B cell (primary cell): ENCODE measurements around the gene GPR15LG. TPM values are rescaled to one million over a fixed set of nuclear protein-coding genes. Genes with fewer than 3 reads are reported as not detected.

Experiments used
- ATAC-seq: fragments of 200-7000 bp; cut with Tn5 transposase; one replicate; pipeline ENCODE4 v1.10.0; 2021; ENCODE audit warnings: low read depth, mild to moderate bottlenecking, moderate number of reproducible peaks, moderate library complexity
- CTCF ChIA-PET: fragments of 350-600 bp; sonication (Branson Sonifier 250); formaldehyde crosslinking; loops from one replicate; lab custom pipeline; 2021; ENCODE audit warnings: antibody characterized with exemption, inconsistent platforms; lab: Charles Lee
- POLR2A ChIA-PET: fragments of 350-600 bp; sonication (Branson Sonifier 250); formaldehyde crosslinking; loops from one replicate; lab custom pipeline; 2021; ENCODE audit warnings: antibody characterized with exemption; lab: Charles Lee
- DNase-seq: peaks from one replicate; pipeline ENCODE4 v3.0.0; 2013
- H2AFZ ChIP-seq: 2 replicates; pipeline ENCODE4 v1.6.1; 2012; ENCODE audit warnings: mild to moderate bottlenecking, low read depth, low read length; ENCODE audit not compliant: insufficient read depth, poor library complexity, severe bottlenecking
- H3K27ac ChIP-seq, 2 donors: 1 replicate in 1 of 2; 2 replicates in 1 of 2; pipeline ENCODE4 v1.5.1; 2012 to 2013; ENCODE audit warnings: low read length in 2 of 2, mild to moderate bottlenecking in 2 of 2, moderate library complexity in 1 of 2
- H3K27me3 ChIP-seq, 4 experiments: fragments of 200-600 bp in 1 of 4; sonication (generic) in 1 of 4; replicated peaks in 1 of 4; 1 replicate in 2 of 4; 2 replicates in 2 of 4; pipeline versions ENCODE4 v1.6.1 to v1.7.0; 2013 to 2016; ENCODE audit warnings: low read length in 3 of 4, mild to moderate bottlenecking in 2 of 4, mixed read lengths in 1 of 4, moderate library complexity in 1 of 4; ENCODE audit not compliant: insufficient read depth in 4 of 4, control insufficient read depth in 3 of 4; ENCODE audit errors: control extremely low read depth in 1 of 4
- H3K36me3 ChIP-seq, 2 experiments: replicated peaks in 1 of 2; 1 replicate in 1 of 2; 2 replicates in 1 of 2; pipeline versions ENCODE4 v1.6.1 to v1.7.1; 2013; ENCODE audit warnings: low read length in 1 of 2; ENCODE audit not compliant: insufficient read depth in 2 of 2, control insufficient read depth in 1 of 2; ENCODE audit errors: control extremely low read depth in 1 of 2, extremely low read depth in 1 of 2
- H3K4me1 ChIP-seq, 2 donors: fragments of 200-600 bp in 1 of 2; sonication (generic) in 1 of 2; 1 replicate in 1 of 2; 2 replicates in 1 of 2; pipeline versions ENCODE4 v1.5.1 to v1.6.1; 2013 to 2017; ENCODE audit warnings: low read length in 2 of 2; ENCODE audit not compliant: control insufficient read depth in 2 of 2, insufficient read depth in 2 of 2
- H3K4me2 ChIP-seq: replicated peaks from 2 replicates; pipeline ENCODE3; 2012; ENCODE audit warnings: mild to moderate bottlenecking, low read depth, low read length; ENCODE audit not compliant: poor library complexity, severe bottlenecking
- H3K4me3 ChIP-seq, 5 experiments: fragments of 200-600 bp in 1 of 5; sonication (generic) in 1 of 5; 1 replicate in 3 of 5; 2 replicates in 2 of 5; pipeline versions ENCODE4 v1.5.1 to v1.7.0; 2011 to 2016; ENCODE audit warnings: low read length in 4 of 5, mild to moderate bottlenecking in 4 of 5, low read depth in 2 of 5, control low read depth in 1 of 5, moderate library complexity in 1 of 5; ENCODE audit not compliant: insufficient read depth in 1 of 5; ENCODE audit errors: control extremely low read depth in 1 of 5, extremely low read depth in 1 of 5
- H3K79me2 ChIP-seq: fragments of 200-600 bp; sonication (generic); one replicate; pipeline ENCODE4 v1.6.0; 2016; ENCODE audit warnings: low read length; ENCODE audit not compliant: control insufficient read depth, insufficient read depth
- H3K9ac ChIP-seq: fragments of 200-600 bp; sonication (generic); 2 replicates; pipeline ENCODE4 v1.6.1; 2017; ENCODE audit warnings: mild to moderate bottlenecking, low read length, moderate library complexity
- H3K9me3 ChIP-seq, 3 donors: one replicate each; pipeline versions ENCODE4 v1.6.1 to v1.7.1; 2013; ENCODE audit warnings: low read length in 2 of 3; ENCODE audit not compliant: control insufficient read depth in 2 of 3, insufficient read depth in 1 of 3; ENCODE audit errors: control extremely low read depth in 1 of 3
- H4K20me1 ChIP-seq: 2 replicates; pipeline ENCODE4 v1.6.0; 2012; ENCODE audit warnings: mild to moderate bottlenecking, low read length; ENCODE audit not compliant: insufficient read depth, control insufficient read depth, poor library complexity, severe bottlenecking
- H3K27ac Mint-ChIP-seq: one replicate; pipeline ENCODE4 v1.8.0; 2021; ENCODE audit warnings: mixed read lengths
- H3K27me3 Mint-ChIP-seq: one replicate; pipeline ENCODE4 v1.8.0; 2021; ENCODE audit warnings: mixed read lengths
- H3K4me1 Mint-ChIP-seq: one replicate; pipeline ENCODE4 v1.8.0; 2021; ENCODE audit warnings: mixed read lengths
- H3K4me3 Mint-ChIP-seq: one replicate; pipeline ENCODE4 v1.8.0; 2021; ENCODE audit warnings: mixed read lengths
- H3K9me3 Mint-ChIP-seq: one replicate; pipeline ENCODE4 v1.8.0; 2022; ENCODE audit warnings: mixed read lengths; ENCODE audit not compliant: insufficient read depth
- CTCF ChIP-seq: fragments of 200-600 bp; IDR thresholded peaks from one replicate; pipeline ENCODE4 v1.8.0; 2022; ENCODE audit warnings: antibody characterized with exemption, mild to moderate bottlenecking
- EZH2 ChIP-seq: IDR thresholded peaks from 2 replicates; pipeline ENCODE4 v1.6.1; 2012; ENCODE audit warnings: borderline replicate concordance, low read depth, mild to moderate bottlenecking, moderate library complexity, low read length; ENCODE audit not compliant: insufficient read depth, poor library complexity, severe bottlenecking
- WGBS: methylation state at CpG from one replicate; pipeline ENCODE4 v1.1.5; 2013; ENCODE audit warnings: missing lambda C conversion rate; ENCODE audit not compliant: insufficient coverage; 5-methylcytosine and 5-hydroxymethylcytosine counted together
- intact Hi-C: fragments of 100-400 bp; cut with micrococcal nuclease; formaldehyde crosslinking; loops from one replicate; pipeline ENCODE4 v1.10.0; 2022
- polyA plus RNA-seq: library from polyadenylated mRNA; depleted of rRNA; stranded (reverse); fragments of >200 nt; gene quantifications from 2 replicates; pipeline ENCODE4 v1.2.3, GENCODE V29; 2012
- total RNA-seq, 2 donors: library from RNA; stranded (reverse); fragments of 120-200 nt in 1 of 2; gene quantifications; 1 replicate in 1 of 2; 2 replicates in 1 of 2; pipeline versions ENCODE4 v1.2.3 to v1.2.4, GENCODE V29; 2013 to 2022

GPR15LG gene
- total and polyA plus RNA-seq, 2 donors (not counting 1 experiment from before 2014, with no cell fraction given): not detected

GRCh38 chr10:84172467-84173356 is 889 bp upstream of the GPR15LG start:
- Mint-ChIP-seq H3K27me3 (no peaks in the 10 kb centered on the region), H3K27ac (peak overlapping the region; percentile 90), H3K9me3 (peaks cover 2% of the 10 kb centered on the region), H3K4me1 (peaks cover 26% of the 10 kb centered on the region), H3K4me3 (peak overlapping the region; percentile 40)
- intact Hi-C loops: loop anchor here (1.0 kb wide), 1 partner anchor 33 kb away; the partner anchor contains the start of gene GHITM
- Histone ChIP-seq H3K79me2 (no peaks in the 10 kb centered on the region), H2AFZ (peak overlapping the region; percentile 80), H3K27me3 (no peaks in the 10 kb centered on the region), H3K4me2 (peak overlapping the region; percentile 11), H3K9ac (no peak overlapping the region), H3K9me3 (peaks cover 0 to 4% (median 0%) of the 10 kb centered on the region in 3 donors), H3K27ac (peak overlapping the region; percentile 46 to 78), H3K4me1 (peaks cover 17 to 31% of the 10 kb centered on the region in 2 donors), H3K36me3 (no peaks in the 10 kb centered on the region), H3K4me3 (no peak overlapping the region), H4K20me1 (no peaks in the 10 kb centered on the region)
- WGBS: 92% methylated on average over 9 of the region's 9 CpGs
- TF ChIP-seq EZH2 (no peak), CTCF (no peak)
- DNase-seq: no peak
- CTCF ChIA-PET: interaction anchor here (1.6 kb wide), 1 partner anchor 25 kb away, joined by 3 read pairs; no protein-coding TSS in a partner anchor
- POLR2A ChIA-PET: no interaction called here
- ATAC-seq: peak; percentile 45

GRCh38 chr10:84175436-84175835 is 1.8 kb downstream of the GPR15LG start:
- Histone ChIP-seq H3K9me3 (peaks cover 0 to 4% (median 0%) of the 10 kb centered on the region in 3 donors), H2AFZ (no peak overlapping the region), H4K20me1 (no peaks in the 10 kb centered on the region), H3K27ac (no peak overlapping the region), H3K4me1 (peaks cover 36 to 52% of the 10 kb centered on the region in 2 donors), H3K4me3 (no peak overlapping the region), H3K27me3 (no peaks in the 10 kb centered on the region), H3K4me2 (no peak overlapping the region), H3K36me3 (no peaks in the 10 kb centered on the region), H3K79me2 (no peaks in the 10 kb centered on the region), H3K9ac (no peak overlapping the region)
- POLR2A ChIA-PET: no interaction called here
- no peak for DNase-seq
- no peak for ATAC-seq
- intact Hi-C loops: no loop called here
- Mint-ChIP-seq H3K27ac (no peak overlapping the region), H3K4me3 (no peak overlapping the region), H3K4me1 (peaks cover 26% of the 10 kb centered on the region), H3K9me3 (peaks cover 2% of the 10 kb centered on the region), H3K27me3 (no peaks in the 10 kb centered on the region)
- CTCF ChIA-PET: no interaction called here
- WGBS: 98% methylated on average over 6 of the region's 6 CpGs
- TF ChIP-seq CTCF (no peak), EZH2 (no peak)
